Liver (tissue), 9 donors: ENCODE data around the gene PARP16. TPM values are rescaled to one million over a fixed set of nuclear protein-coding genes. Genes with fewer than 3 reads are reported as not detected.

Experiments
- DNase-seq: peaks from one replicate; pipeline ENCODE4 v3.0.0-alpha.2; 2017; ENCODE audit warnings: low spot score
- H3K27ac ChIP-seq, 2 donors: one replicate each; pipeline ENCODE4 v1.7.0; 2013; ENCODE audit warnings: inconsistent platforms in 2 of 2, low read length in 2 of 2, control low read depth in 1 of 2, low read depth in 1 of 2, mild to moderate bottlenecking in 1 of 2
- H3K27me3 ChIP-seq, 4 donors: one replicate each; pipeline versions ENCODE4 v1.6.1 to v1.7.0; 2013; ENCODE audit warnings: low read length in 3 of 4, inconsistent platforms in 1 of 4, mild to moderate bottlenecking in 1 of 4, moderate library complexity in 1 of 4; ENCODE audit not compliant: control insufficient read depth in 4 of 4, insufficient read depth in 4 of 4
- H3K36me3 ChIP-seq, 4 donors: one replicate each; pipeline versions ENCODE4 v1.6.1 to v1.7.0; 2013; ENCODE audit warnings: low read length in 3 of 4, mild to moderate bottlenecking in 3 of 4, low read depth in 1 of 4, moderate library complexity in 1 of 4; ENCODE audit not compliant: control insufficient read depth in 4 of 4, insufficient read depth in 3 of 4
- H3K4me1 ChIP-seq, 4 donors: one replicate each; pipeline versions ENCODE4 v1.6.1 to v1.7.0; 2013; ENCODE audit warnings: low read length in 3 of 4, mild to moderate bottlenecking in 3 of 4, moderate library complexity in 1 of 4; ENCODE audit not compliant: control insufficient read depth in 4 of 4, insufficient read depth in 4 of 4
- H3K4me3 ChIP-seq, 3 donors: one replicate each; pipeline versions ENCODE4 v1.6.1 to v1.7.0; 2013; ENCODE audit warnings: low read length in 3 of 3, control low read depth in 1 of 3, low read depth in 1 of 3, mild to moderate bottlenecking in 1 of 3
- H3K9ac ChIP-seq, 2 donors: one replicate each; pipeline ENCODE4 v1.7.0; 2013; ENCODE audit warnings: low read length in 2 of 2, mild to moderate bottlenecking in 2 of 2, moderate library complexity in 2 of 2, control low read depth in 1 of 2, low read depth in 1 of 2
- H3K9me3 ChIP-seq, 4 donors: one replicate each; pipeline versions ENCODE4 v1.6.1 to v1.7.0; 2013; ENCODE audit warnings: low read length in 3 of 4; ENCODE audit not compliant: control insufficient read depth in 4 of 4
- EGR1 ChIP-seq, 2 donors: IDR thresholded peaks; 2 replicates each; pipeline ENCODE4 v1.6.1; 2016 to 2018; ENCODE audit warnings: antibody characterized with exemption in 2 of 2, low read depth in 2 of 2
- FOXA1 ChIP-seq: IDR thresholded peaks from 2 replicates; pipeline ENCODE4 v1.6.1; 2016; ENCODE audit warnings: antibody characterized with exemption
- FOXA2 ChIP-seq: IDR thresholded peaks from 2 replicates; pipeline ENCODE4 v1.6.1; 2016; ENCODE audit warnings: antibody characterized with exemption
- GABPA ChIP-seq, 2 donors: IDR thresholded peaks in 1 of 2; conservative IDR thresholded peaks in 1 of 2; 2 replicates each; pipeline ENCODE4 v1.6.1; 2016; ENCODE audit warnings: antibody characterized with exemption in 2 of 2, mild to moderate bottlenecking in 1 of 2, moderate library complexity in 1 of 2
- HNF4A ChIP-seq, 2 donors: conservative IDR thresholded peaks; 2 replicates each; pipeline ENCODE4 v1.6.1; 2016; ENCODE audit warnings: antibody characterized with exemption in 2 of 2, mild to moderate bottlenecking in 2 of 2
- HNF4G ChIP-seq: IDR thresholded peaks from 2 replicates; pipeline ENCODE4 v1.6.1; 2016; ENCODE audit warnings: antibody characterized with exemption
- JUND ChIP-seq, 2 donors: IDR thresholded peaks; 2 replicates each; pipeline ENCODE4 v1.6.1; 2016; ENCODE audit warnings: antibody characterized with exemption in 2 of 2
- MAX ChIP-seq: IDR thresholded peaks from 2 replicates; pipeline ENCODE4 v1.6.1; 2016; ENCODE audit warnings: antibody characterized with exemption
- NR2F2 ChIP-seq: IDR thresholded peaks from 2 replicates; pipeline ENCODE4 v1.6.1; 2016; ENCODE audit warnings: antibody characterized with exemption
- RAD21 ChIP-seq, 2 donors: IDR thresholded peaks; 2 replicates each; pipeline ENCODE4 v1.6.1; 2016; ENCODE audit warnings: antibody characterized with exemption in 2 of 2, mild to moderate bottlenecking in 2 of 2
- REST ChIP-seq: IDR thresholded peaks from 2 replicates; pipeline ENCODE4 v1.6.1; 2016; ENCODE audit warnings: antibody characterized with exemption, mild to moderate bottlenecking
- TAF1 ChIP-seq: conservative IDR thresholded peaks from 2 replicates; pipeline ENCODE4 v1.6.1; 2016; ENCODE audit warnings: antibody characterized with exemption, mild to moderate bottlenecking
- YY1 ChIP-seq: IDR thresholded peaks from 2 replicates; pipeline ENCODE4 v1.6.1; 2016; ENCODE audit warnings: antibody characterized with exemption, mild to moderate bottlenecking
- ZBTB33 ChIP-seq: IDR thresholded peaks from 2 replicates; pipeline ENCODE4 v1.6.1; 2016; ENCODE audit warnings: antibody characterized with exemption
- WGBS: extraction: QIAGEN DNeasy Blood & Tissue Kit; methylation state at CpG from one replicate; pipeline ENCODE4 v1.1.7; 2013; 5-methylcytosine and 5-hydroxymethylcytosine counted together
- polyA plus RNA-seq, 2 donors: library from polyadenylated mRNA; stranded (reverse) in 1 of 2; unstranded in 1 of 2; fragments of 200-250 nt in 1 of 2; fragments of >200 nt in 1 of 2; fragmentation: Nextera tagmentation in 1 of 2; extraction: Ambion mirVana in 1 of 2; gene quantifications; one replicate each; pipeline versions ENCODE4 v1.2.1 to v1.2.3, GENCODE V29; 2013 to 2015
- total RNA-seq, 2 donors: library from RNA; depleted of rRNA; stranded (reverse); fragments of >200 nt; gene quantifications; one replicate each; pipeline ENCODE4 v1.2.3, GENCODE V29; 2014
- TF ChIP-seq, protein P1 (sequence below): IDR thresholded peaks from 2 replicates; pipeline ENCODE4 v1.6.1; 2016; ENCODE audit warnings: antibody characterized with exemption
- TF ChIP-seq, protein P2 (sequence below): fragments of 150-350 bp; IDR thresholded peaks from 2 replicates; pipeline ENCODE4 v1.5.1; 2017; ENCODE audit warnings: improper control_type of control experiment, low read depth, low read length; ENCODE audit not compliant: missing input control
- donor health status: healthy.
- donor health status: healthy.
- donor health status: healthy.
- donor health status: healthy.
- donor health status: healthy.

The PARP16 gene
- total and polyA plus RNA-seq, 4 donors, result 4.0 to 6.9 (median 5.7) TPM

GRCh38 chr15:65292938-65293518 lies 6.3 kb upstream of the PARP16 start:
- Histone ChIP-seq H3K27me3 (no peaks in the 10 kb centered on the region), H3K27ac (no peak overlapping the region), H3K36me3 (no peaks in the 10 kb centered on the region), H3K4me1 (peaks cover 0 to 10% (median 3%) of the 10 kb centered on the region in 4 donors), H3K4me3 (no peak overlapping the region), H3K9ac (no peak overlapping the region), H3K9me3 (no peaks in the 10 kb centered on the region)
- TF ChIP-seq JUND (IDR thresholded peaks at IDR 0.05), result no peak
- no peak for TF ChIP-seq TAF1
- TF ChIP-seq HNF4A (conservative IDR thresholded peaks at IDR 0.05), result no peak
- no peak for TF ChIP-seq REST
- TF ChIP-seq RAD21 (IDR thresholded peaks at IDR 0.05), result no peak
- no peak for TF ChIP-seq FOXA1
- TF ChIP-seq, protein P1, sequence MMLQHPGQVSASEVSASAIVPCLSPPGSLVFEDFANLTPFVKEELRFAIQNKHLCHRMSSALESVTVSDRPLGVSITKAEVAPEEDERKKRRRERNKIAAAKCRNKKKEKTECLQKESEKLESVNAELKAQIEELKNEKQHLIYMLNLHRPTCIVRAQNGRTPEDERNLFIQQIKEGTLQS, result no peak
- TF ChIP-seq HNF4G, result no peak
- TF ChIP-seq, protein P2, sequence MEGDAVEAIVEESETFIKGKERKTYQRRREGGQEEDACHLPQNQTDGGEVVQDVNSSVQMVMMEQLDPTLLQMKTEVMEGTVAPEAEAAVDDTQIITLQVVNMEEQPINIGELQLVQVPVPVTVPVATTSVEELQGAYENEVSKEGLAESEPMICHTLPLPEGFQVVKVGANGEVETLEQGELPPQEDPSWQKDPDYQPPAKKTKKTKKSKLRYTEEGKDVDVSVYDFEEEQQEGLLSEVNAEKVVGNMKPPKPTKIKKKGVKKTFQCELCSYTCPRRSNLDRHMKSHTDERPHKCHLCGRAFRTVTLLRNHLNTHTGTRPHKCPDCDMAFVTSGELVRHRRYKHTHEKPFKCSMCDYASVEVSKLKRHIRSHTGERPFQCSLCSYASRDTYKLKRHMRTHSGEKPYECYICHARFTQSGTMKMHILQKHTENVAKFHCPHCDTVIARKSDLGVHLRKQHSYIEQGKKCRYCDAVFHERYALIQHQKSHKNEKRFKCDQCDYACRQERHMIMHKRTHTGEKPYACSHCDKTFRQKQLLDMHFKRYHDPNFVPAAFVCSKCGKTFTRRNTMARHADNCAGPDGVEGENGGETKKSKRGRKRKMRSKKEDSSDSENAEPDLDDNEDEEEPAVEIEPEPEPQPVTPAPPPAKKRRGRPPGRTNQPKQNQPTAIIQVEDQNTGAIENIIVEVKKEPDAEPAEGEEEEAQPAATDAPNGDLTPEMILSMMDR, result no peak
- TF ChIP-seq GABPA (IDR thresholded peaks at IDR 0.05 in 1 of 2, conservative IDR thresholded peaks at IDR 0.05 in 1 of 2), result no peak
- no peak for DNase-seq
- WGBS, result 78% methylated on average over 1 of the region's 1 CpG

- no peaks in the 10 kb centered on the region for H3K9me3 ChIP-seq
- 92% methylated on average over 7 of the region's 7 CpGs for WGBS
- no peaks in the 10 kb centered on the region for H3K36me3 ChIP-seq
- no peak overlapping the region for H3K4me3 ChIP-seq
- H3K27me3 ChIP-seq, result no peaks in the 10 kb centered on the region
- H3K4me1 ChIP-seq, result peaks cover 0 to 16% (median 12%) of the 10 kb centered on the region in 4 donors
- H3K9ac ChIP-seq, result no peak overlapping the region
- no peak for DNase-seq
- H3K27ac ChIP-seq, result no peak overlapping the region
- TF ChIP-seq, protein P2, result no peak
- TF ChIP-seq YY1 (no peak), NR2F2 (no peak), RAD21 (IDR thresholded peaks at IDR 0.05) (no peak), JUND (IDR thresholded peaks at IDR 0.05) (no peak), GABPA (IDR thresholded peaks at IDR 0.05 in 1 of 2, conservative IDR thresholded peaks at IDR 0.05 in 1 of 2) (no peak), TAF1 (no peak), EGR1 (IDR thresholded peaks at IDR 0.05; ENCODE audit: low read depth in 2 of 2) (no peak), HNF4A (conservative IDR thresholded peaks at IDR 0.05) (no peak), REST (no peak), FOXA1 (no peak), HNF4G (no peak), FOXA2 (no peak), MAX (no peak), ZBTB33 (no peak)
- TF ChIP-seq, protein P1, result no peak
Observed at GRCh38 chr15:65290228-65290627, 3.5 kb upstream of the PARP16 start.
